Measurements from ENCODE around the gene PRSS33.

DNA sequence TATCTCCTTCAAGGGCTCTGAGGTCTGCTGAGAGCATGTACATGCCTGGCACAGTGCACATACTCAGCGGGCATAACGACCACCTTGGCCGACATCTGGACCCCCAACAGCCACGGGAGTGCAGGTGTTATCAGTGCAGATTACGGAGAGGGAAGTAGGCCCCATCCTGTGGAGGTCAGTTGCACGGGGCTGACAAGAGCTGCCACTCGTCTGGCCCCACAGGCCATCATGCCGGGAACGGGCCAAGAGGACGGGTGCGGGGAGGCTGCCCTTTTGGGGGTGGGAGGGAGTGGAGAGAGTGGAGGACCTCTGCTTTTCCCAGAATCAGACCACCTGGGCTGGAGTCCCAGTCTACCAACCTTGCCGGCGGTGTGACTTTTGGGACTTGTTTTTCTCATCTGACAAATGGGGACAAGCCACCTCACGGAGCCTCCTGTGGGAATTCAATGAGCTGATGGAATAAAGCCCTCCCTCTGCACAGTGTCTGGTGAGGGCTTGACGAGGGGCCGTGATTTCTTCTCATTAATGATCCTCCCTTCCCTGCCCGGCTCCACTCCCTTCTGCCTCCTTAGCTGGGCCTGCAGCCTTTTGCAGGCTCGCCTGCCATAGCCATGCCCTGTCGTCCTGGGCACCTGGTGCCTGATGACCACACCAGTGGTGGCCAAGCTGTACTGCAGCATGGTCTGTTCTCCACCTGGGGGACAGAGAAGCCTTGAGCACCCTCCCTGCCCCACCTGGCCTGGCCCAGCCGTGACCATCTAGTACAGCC is 4.6 kb downstream of the PRSS33 start:
- TF ChIP-seq, protein P1, sequence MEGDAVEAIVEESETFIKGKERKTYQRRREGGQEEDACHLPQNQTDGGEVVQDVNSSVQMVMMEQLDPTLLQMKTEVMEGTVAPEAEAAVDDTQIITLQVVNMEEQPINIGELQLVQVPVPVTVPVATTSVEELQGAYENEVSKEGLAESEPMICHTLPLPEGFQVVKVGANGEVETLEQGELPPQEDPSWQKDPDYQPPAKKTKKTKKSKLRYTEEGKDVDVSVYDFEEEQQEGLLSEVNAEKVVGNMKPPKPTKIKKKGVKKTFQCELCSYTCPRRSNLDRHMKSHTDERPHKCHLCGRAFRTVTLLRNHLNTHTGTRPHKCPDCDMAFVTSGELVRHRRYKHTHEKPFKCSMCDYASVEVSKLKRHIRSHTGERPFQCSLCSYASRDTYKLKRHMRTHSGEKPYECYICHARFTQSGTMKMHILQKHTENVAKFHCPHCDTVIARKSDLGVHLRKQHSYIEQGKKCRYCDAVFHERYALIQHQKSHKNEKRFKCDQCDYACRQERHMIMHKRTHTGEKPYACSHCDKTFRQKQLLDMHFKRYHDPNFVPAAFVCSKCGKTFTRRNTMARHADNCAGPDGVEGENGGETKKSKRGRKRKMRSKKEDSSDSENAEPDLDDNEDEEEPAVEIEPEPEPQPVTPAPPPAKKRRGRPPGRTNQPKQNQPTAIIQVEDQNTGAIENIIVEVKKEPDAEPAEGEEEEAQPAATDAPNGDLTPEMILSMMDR (IDR thresholded peaks at IDR 0.05 in 2 of 3, conservative IDR thresholded peaks at IDR 0.05 in 1 of 3; ENCODE audit: insufficient read depth in 2 of 3, low read depth in 1 of 3, low read length in 3 of 3), result no peak
- no peak for TF ChIP-seq ZNF263 (CRISPR knock-in tag; IDR thresholded peaks at IDR 0.05; ENCODE audit: borderline replicate concordance)
- TF ChIP-seq, protein P2, sequence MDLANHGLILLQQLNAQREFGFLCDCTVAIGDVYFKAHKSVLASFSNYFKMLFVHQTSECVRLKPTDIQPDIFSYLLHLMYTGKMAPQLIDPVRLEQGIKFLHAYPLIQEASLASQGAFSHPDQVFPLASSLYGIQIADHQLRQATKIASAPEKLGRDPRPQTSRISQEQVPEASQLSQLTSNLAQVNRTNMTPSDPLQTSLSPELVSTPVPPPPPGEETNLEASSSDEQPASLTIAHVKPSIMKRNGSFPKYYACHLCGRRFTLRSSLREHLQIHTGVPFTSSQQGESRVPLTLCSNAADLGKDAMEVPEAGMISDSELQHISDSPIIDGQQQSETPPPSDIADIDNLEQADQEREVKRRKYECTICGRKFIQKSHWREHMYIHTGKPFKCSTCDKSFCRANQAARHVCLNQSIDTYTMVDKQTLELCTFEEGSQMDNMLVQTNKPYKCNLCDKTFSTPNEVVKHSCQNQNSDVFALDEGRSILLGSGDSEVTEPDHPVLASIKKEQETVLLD (IDR thresholded peaks at IDR 0.05), result no peak
- no peak for TF ChIP-seq YY1 (IDR thresholded peaks at IDR 0.05; ENCODE audit: borderline replicate concordance in 1 of 3, control insufficient read depth in 1 of 3, extremely low read depth in 1 of 3, insufficient read depth in 3 of 3, insufficient read length in 1 of 3, insufficient replicate concordance in 2 of 3, low read depth in 1 of 3, low read length in 2 of 3)
- TF ChIP-seq CHD2 (IDR thresholded peaks at IDR 0.05; ENCODE audit: low read depth, low read length), result no peak
- no peak for TF ChIP-seq NFE2L1 (tag; IDR thresholded peaks at IDR 0.05; ENCODE audit: borderline replicate concordance, low read depth)
- TF ChIP-seq EZH2 (IDR thresholded peaks at IDR 0.05; ENCODE audit: borderline replicate concordance, low read depth, low read length), result no peak
- no peak for TF ChIP-seq POLR2AphosphoS2 (IDR thresholded peaks at IDR 0.05; ENCODE audit: low read length)
- no peak for TF ChIP-seq CBX5 (IDR thresholded peaks at IDR 0.05; ENCODE audit: borderline replicate concordance, low read depth)
- TF ChIP-seq BRF1 (IDR thresholded peaks at IDR 0.05; ENCODE audit: borderline replicate concordance, extremely low read depth, insufficient read length), result no peak
- TF ChIP-seq ETS1 (conservative IDR thresholded peaks at IDR 0.05; ENCODE audit: control insufficient read depth, low read depth, low read length), result no peak

Data from K562 (cell line).